ENCODE data around the gene ASMTL. TPM values are rescaled to one million over a fixed set of nuclear protein-coding genes. Genes with fewer than 3 reads are reported as not detected.

The ASMTL gene
- total RNA-seq, 1 donor from 2014 or later: 31.7 TPM

GRCh38 chrX:1466232-1466661 lies 13.5 kb upstream of the ASMTL start:
- intact Hi-C loops (cut with DNase I): no loop called here
- Histone ChIP-seq H3K27ac (no peak overlapping the region), H3K36me3 (no peaks in the 10 kb centered on the region), H3K4me1 (no peaks in the 10 kb centered on the region), H3K9me3 (no peaks in the 10 kb centered on the region), H3K27me3 (no peaks in the 10 kb centered on the region), H3K4me3 (no peak overlapping the region)
- peak; percentile 52 to 81 for DNase-seq (ENCODE audit: extremely low spot score in 2 of 2)
- no peak for TF ChIP-seq POLR2A (IDR thresholded peaks at IDR 0.05)
- TF ChIP-seq CTCF (IDR thresholded peaks at IDR 0.05): no peak
- no peak for TF ChIP-seq POLR2AphosphoS5 (IDR thresholded peaks at IDR 0.05; ENCODE audit: insufficient read depth in 1 of 2, low read depth in 1 of 2)

- Histone ChIP-seq H3K9me3 (no peaks in the 10 kb centered on the region), H3K36me3 (no peaks in the 10 kb centered on the region), H3K27ac (no peak overlapping the region), H3K4me1 (no peaks in the 10 kb centered on the region), H3K27me3 (no peaks in the 10 kb centered on the region), H3K4me3 (no peak overlapping the region)
- TF ChIP-seq POLR2AphosphoS5 (IDR thresholded peaks at IDR 0.05; ENCODE audit: insufficient read depth in 1 of 2, low read depth in 1 of 2) (no peak), POLR2A (IDR thresholded peaks at IDR 0.05) (no peak), CTCF (IDR thresholded peaks at IDR 0.05) (no peak)
- DNase-seq (ENCODE audit: extremely low spot score in 2 of 2): peak; percentile 62 to 84
- intact Hi-C loops (cut with DNase I): no loop called here
These were observed 12.8 kb upstream of the ASMTL start for GRCh38 chrX:1465286-1466231.

GRCh38 chrX:1464971-1465285 lies 12.2 kb upstream of the ASMTL start:
- H3K27me3 ChIP-seq: no peaks in the 10 kb centered on the region
- H3K4me1 ChIP-seq: no peaks in the 10 kb centered on the region
- H3K27ac ChIP-seq: no peak overlapping the region
- intact Hi-C loops (cut with DNase I): no loop called here
- TF ChIP-seq POLR2AphosphoS5 (IDR thresholded peaks at IDR 0.05; ENCODE audit: insufficient read depth in 1 of 2, low read depth in 1 of 2) (no peak), CTCF (IDR thresholded peaks at IDR 0.05) (no peak), POLR2A (IDR thresholded peaks at IDR 0.05) (no peak)
- no peaks in the 10 kb centered on the region for H3K36me3 ChIP-seq
- no peak for DNase-seq (ENCODE audit: extremely low spot score in 2 of 2)
- no peaks in the 10 kb centered on the region for H3K9me3 ChIP-seq
- H3K4me3 ChIP-seq: no peak overlapping the region

GRCh38 chrX:1464041-1464970 lies 11.6 kb upstream of the ASMTL start:
- no peak overlapping the region for H3K27ac ChIP-seq
- TF ChIP-seq POLR2A (IDR thresholded peaks at IDR 0.05) (no peak), POLR2AphosphoS5 (IDR thresholded peaks at IDR 0.05; ENCODE audit: insufficient read depth in 1 of 2, low read depth in 1 of 2) (no peak), CTCF (IDR thresholded peaks at IDR 0.05) (no peak)
- H3K27me3 ChIP-seq: no peaks in the 10 kb centered on the region
- no peaks in the 10 kb centered on the region for H3K9me3 ChIP-seq
- intact Hi-C loops (cut with DNase I): no loop called here
- no peaks in the 10 kb centered on the region for H3K4me1 ChIP-seq
- no peak overlapping the region for H3K4me3 ChIP-seq
- peak; percentile 52 to 85 for DNase-seq (ENCODE audit: extremely low spot score in 2 of 2)
- H3K36me3 ChIP-seq: no peaks in the 10 kb centered on the region

Data from vagina (tissue), 2 donors.